Erythroblast (primary cell): Measurements from ENCODE around the gene ZNF688.

Experiments used
- GATA1 ChIP-seq: IDR thresholded peaks from 2 replicates; pipeline ENCODE4 v1.6.1; 2011; ENCODE audit warnings: low read depth, mild to moderate bottlenecking, control low read depth, low read length, moderate library complexity
- POLR2A ChIP-seq: IDR thresholded peaks from 2 replicates; pipeline ENCODE4 v1.6.1; 2011; ENCODE audit warnings: mild to moderate bottlenecking, low read length

- TF ChIP-seq POLR2A (no peak), GATA1 (no peak)
Measured at GRCh38 chr16:30539000-30539964, 32.2 kb downstream of the ZNF688 start.
